Karpas-422 (cell line): ENCODE results near the gene LEF1. TPM values are rescaled to one million over a fixed set of nuclear protein-coding genes. Genes with fewer than 3 reads are reported as not detected.

Experiments used
- DNase-seq: peaks from one replicate; pipeline ENCODE4 v3.0.0-alpha.2; 2015
- H2AFZ ChIP-seq: fragments of 200-600 bp; sonication (generic); 2 replicates; pipeline ENCODE4 v1.6.1; 2014; ENCODE audit warnings: antibody characterized with exemption, low read length, mixed read lengths
- H3K27ac ChIP-seq: fragments of 200-600 bp; sonication (generic); 2 replicates; pipeline ENCODE4 v1.5.1; 2014; ENCODE audit warnings: mild to moderate bottlenecking, low read length, moderate library complexity
- H3K27me3 ChIP-seq: fragments of 200-600 bp; sonication (generic); 2 replicates; pipeline ENCODE4 v1.6.1; 2014; ENCODE audit warnings: low read length, mixed read lengths
- H3K36me3 ChIP-seq: fragments of 200-600 bp; sonication (generic); 2 replicates; pipeline ENCODE4 v1.6.1; 2014; ENCODE audit warnings: low read length, mixed read lengths; ENCODE audit not compliant: insufficient read depth
- H3K4me1 ChIP-seq: fragments of 200-600 bp; sonication (generic); 2 replicates; pipeline ENCODE4 v1.6.1; 2014; ENCODE audit warnings: mild to moderate bottlenecking, low read length, mixed read lengths
- H3K4me2 ChIP-seq: fragments of 200-600 bp; sonication (generic); 2 replicates; pipeline ENCODE4 v1.6.1; 2014; ENCODE audit warnings: low read length, low read depth, mild to moderate bottlenecking; ENCODE audit not compliant: poor library complexity, severe bottlenecking
- H3K4me3 ChIP-seq: fragments of 200-600 bp; sonication (generic); 2 replicates; pipeline ENCODE4 v1.5.1; 2014; ENCODE audit warnings: mild to moderate bottlenecking, antibody characterized with exemption, low read length, mixed read lengths
- H3K79me2 ChIP-seq: fragments of 200-600 bp; sonication (generic); 2 replicates; pipeline ENCODE4 v1.6.1; 2014; ENCODE audit warnings: mild to moderate bottlenecking, low read length, mixed read lengths
- H3K9ac ChIP-seq: fragments of 200-600 bp; sonication (generic); 2 replicates; pipeline ENCODE4 v1.6.0; 2014; ENCODE audit warnings: low read length
- H3K9me2 ChIP-seq: fragments of 200-600 bp; sonication (generic), shearing (Covaris generic); replicated peaks from 2 replicates; pipeline ENCODE4 v1.6.0; 2014; ENCODE audit warnings: mild to moderate bottlenecking, low read length, moderate library complexity; ENCODE audit not compliant: insufficient read depth
- H3K9me3 ChIP-seq: fragments of 300-700, 200-600 bp; sonication (generic); 2 replicates; pipeline ENCODE4 v1.6.1; 2014; ENCODE audit warnings: low read length, mixed read lengths
- H4K20me1 ChIP-seq: fragments of 200-600 bp; sonication (generic); 2 replicates; pipeline ENCODE4 v1.6.1; 2014; ENCODE audit warnings: mild to moderate bottlenecking, antibody characterized with exemption, low read length, low read depth; ENCODE audit not compliant: insufficient read depth
- total RNA-seq: library from RNA; depleted of rRNA; stranded (reverse); fragments of >200 nt; shearing (Covaris generic); gene quantifications from 2 replicates; pipeline ENCODE4 v1.2.3, GENCODE V29; 2014; ENCODE audit warnings: low replicate concordance

LEF1 gene
- total RNA-seq, 1 experiment from 2014 or later = not detected

- Histone ChIP-seq H3K27ac (no peak overlapping the region), H3K36me3 (no peaks in the 10 kb centered on the region), H2AFZ (no peak overlapping the region), H3K4me3 (no peak overlapping the region), H3K27me3 (no peaks in the 10 kb centered on the region), H3K9me3 (no peaks in the 10 kb centered on the region), H3K9ac (no peak overlapping the region), H3K4me1 (no peaks in the 10 kb centered on the region), H3K79me2 (no peaks in the 10 kb centered on the region), H3K4me2 (no peak overlapping the region), H4K20me1 (no peaks in the 10 kb centered on the region), H3K9me2 (no peaks in the 10 kb centered on the region)
- no peak for DNase-seq
These were observed 20.0 kb upstream of the LEF1 start for GRCh38 chr4:108188770-108189169.

- Histone ChIP-seq H3K27ac (no peak overlapping the region), H3K79me2 (no peaks in the 10 kb centered on the region), H4K20me1 (no peaks in the 10 kb centered on the region), H3K9me3 (no peaks in the 10 kb centered on the region), H3K9ac (no peak overlapping the region), H3K27me3 (no peaks in the 10 kb centered on the region), H2AFZ (no peak overlapping the region), H3K4me1 (no peaks in the 10 kb centered on the region), H3K36me3 (no peaks in the 10 kb centered on the region), H3K4me2 (no peak overlapping the region), H3K4me3 (no peak overlapping the region), H3K9me2 (no peaks in the 10 kb centered on the region)
- DNase-seq = no peak
These were observed 16.5 kb upstream of the LEF1 start for GRCh38 chr4:108185252-108185651.

GRCh38 chr4:108184453-108185049 is 15.8 kb upstream of the LEF1 start:
- Histone ChIP-seq H3K4me3 (no peak overlapping the region), H3K9me2 (no peaks in the 10 kb centered on the region), H2AFZ (no peak overlapping the region), H3K36me3 (no peaks in the 10 kb centered on the region), H3K27me3 (no peaks in the 10 kb centered on the region), H3K9me3 (no peaks in the 10 kb centered on the region), H4K20me1 (no peaks in the 10 kb centered on the region), H3K9ac (no peak overlapping the region), H3K4me2 (no peak overlapping the region), H3K79me2 (no peaks in the 10 kb centered on the region), H3K27ac (no peak overlapping the region), H3K4me1 (no peaks in the 10 kb centered on the region)
- DNase-seq = no peak

GRCh38 chr4:108181704-108182103 is 13.0 kb upstream of the LEF1 start:
- Histone ChIP-seq H3K9me2 (no peaks in the 10 kb centered on the region), H3K9ac (no peak overlapping the region), H3K36me3 (no peaks in the 10 kb centered on the region), H3K9me3 (no peaks in the 10 kb centered on the region), H3K79me2 (no peaks in the 10 kb centered on the region), H3K4me3 (no peak overlapping the region), H3K27ac (no peak overlapping the region), H2AFZ (no peak overlapping the region), H3K4me1 (no peaks in the 10 kb centered on the region), H3K27me3 (no peaks in the 10 kb centered on the region), H3K4me2 (no peak overlapping the region), H4K20me1 (no peaks in the 10 kb centered on the region)
- DNase-seq = peak; percentile 43

GRCh38 chr4:108180513-108180912 is 11.8 kb upstream of the LEF1 start:
- Histone ChIP-seq H3K79me2 (no peaks in the 10 kb centered on the region), H3K4me1 (no peaks in the 10 kb centered on the region), H3K4me3 (no peak overlapping the region), H3K9me3 (no peaks in the 10 kb centered on the region), H3K9me2 (no peaks in the 10 kb centered on the region), H3K9ac (no peak overlapping the region), H3K36me3 (no peaks in the 10 kb centered on the region), H3K27me3 (no peaks in the 10 kb centered on the region), H3K27ac (no peak overlapping the region), H3K4me2 (no peak overlapping the region), H2AFZ (no peak overlapping the region), H4K20me1 (no peaks in the 10 kb centered on the region)
- DNase-seq = no peak

- no peak overlapping the region for H3K4me3 ChIP-seq
- H3K9me3 ChIP-seq = no peaks in the 10 kb centered on the region
- no peaks in the 10 kb centered on the region for H3K27me3 ChIP-seq
- no peaks in the 10 kb centered on the region for H3K79me2 ChIP-seq
- H3K4me1 ChIP-seq = no peaks in the 10 kb centered on the region
- no peak overlapping the region for H3K4me2 ChIP-seq
- H3K27ac ChIP-seq = no peak overlapping the region
- no peaks in the 10 kb centered on the region for H4K20me1 ChIP-seq
- DNase-seq = no peak
- H2AFZ ChIP-seq = no peak overlapping the region
- H3K36me3 ChIP-seq = no peaks in the 10 kb centered on the region
- no peak overlapping the region for H3K9ac ChIP-seq
- no peaks in the 10 kb centered on the region for H3K9me2 ChIP-seq
These were observed 7.2 kb upstream of the LEF1 start for GRCh38 chr4:108175966-108176365.

- no peaks in the 10 kb centered on the region for H3K4me1 ChIP-seq
- no peaks in the 10 kb centered on the region for H3K9me2 ChIP-seq
- H3K36me3 ChIP-seq = no peaks in the 10 kb centered on the region
- no peak overlapping the region for H3K4me3 ChIP-seq
- H4K20me1 ChIP-seq = no peaks in the 10 kb centered on the region
- no peak overlapping the region for H3K4me2 ChIP-seq
- no peak for DNase-seq
- H3K27me3 ChIP-seq = no peaks in the 10 kb centered on the region
- no peaks in the 10 kb centered on the region for H3K9me3 ChIP-seq
- no peak overlapping the region for H2AFZ ChIP-seq
- no peak overlapping the region for H3K27ac ChIP-seq
- H3K9ac ChIP-seq = no peak overlapping the region
- H3K79me2 ChIP-seq = no peaks in the 10 kb centered on the region
These were observed 6.1 kb upstream of the LEF1 start for GRCh38 chr4:108174856-108175255.

- Histone ChIP-seq H3K27ac (no peak overlapping the region), H3K9ac (no peak overlapping the region), H3K4me3 (no peak overlapping the region), H3K4me1 (no peaks in the 10 kb centered on the region), H3K36me3 (no peaks in the 10 kb centered on the region), H4K20me1 (no peaks in the 10 kb centered on the region), H2AFZ (no peak overlapping the region), H3K9me3 (no peaks in the 10 kb centered on the region), H3K79me2 (no peaks in the 10 kb centered on the region), H3K9me2 (no peaks in the 10 kb centered on the region), H3K27me3 (no peaks in the 10 kb centered on the region), H3K4me2 (no peak overlapping the region)
- DNase-seq = no peak
These were observed 4.9 kb upstream of the LEF1 start for GRCh38 chr4:108173599-108174057.
